Astrocyte (in vitro differentiated cells and primary cell): Measurements from ENCODE around the gene CDH18. TPM values are rescaled to one million over a fixed set of nuclear protein-coding genes. Genes with fewer than 3 reads are reported as not detected.

Experiments used
- DNase-seq: peaks from one replicate; pipeline ENCODE4 v3.0.0-alpha.2; 2010; ENCODE audit warnings: low read depth
- FAIRE-seq: peaks from 2 replicates; lab custom pipeline; 2011; peaks lifted over from hg19 to GRCh38; lab: Jason Lieb, UNC
- H2AFZ ChIP-seq: 2 replicates; pipeline ENCODE4 v1.6.0; 2012; ENCODE audit warnings: low read depth, low read length, inconsistent platforms
- H3K27ac ChIP-seq: 2 replicates; pipeline ENCODE4 v1.5.1; 2011; ENCODE audit warnings: low read depth, low read length, inconsistent platforms
- H3K27me3 ChIP-seq: 2 replicates; pipeline ENCODE4 v1.6.0; 2011; ENCODE audit warnings: low read length, inconsistent platforms; ENCODE audit not compliant: insufficient read depth
- H3K36me3 ChIP-seq: 2 replicates; pipeline ENCODE4 v1.5.1; 2011; ENCODE audit warnings: low read length, inconsistent platforms; ENCODE audit not compliant: insufficient read depth
- H3K4me1 ChIP-seq: 2 replicates; pipeline ENCODE4 v1.5.1; 2011; ENCODE audit warnings: low read length, inconsistent platforms; ENCODE audit not compliant: insufficient read depth
- H3K4me2 ChIP-seq: 2 replicates; pipeline ENCODE4 v1.6.0; 2012; ENCODE audit warnings: low read length, inconsistent platforms
- H3K4me3 ChIP-seq: 2 replicates; pipeline ENCODE4 v1.5.1; 2011; ENCODE audit warnings: low read depth, mild to moderate bottlenecking, low read length, inconsistent platforms; ENCODE audit not compliant: insufficient read depth
- H3K79me2 ChIP-seq: 2 replicates; pipeline ENCODE4 v1.6.0; 2012; ENCODE audit warnings: mild to moderate bottlenecking, low read length, inconsistent platforms; ENCODE audit not compliant: insufficient read depth
- H3K9ac ChIP-seq: 2 replicates; pipeline ENCODE4 v1.6.0; 2012; ENCODE audit warnings: mild to moderate bottlenecking, low read length, inconsistent platforms
- H3K9me3 ChIP-seq: 2 replicates; pipeline ENCODE4 v1.5.1; 2012; ENCODE audit warnings: low read depth, mild to moderate bottlenecking, low read length, inconsistent platforms; ENCODE audit not compliant: insufficient read depth
- H4K20me1 ChIP-seq: 2 replicates; pipeline ENCODE4 v1.6.0; 2012; ENCODE audit warnings: low read length, inconsistent platforms; ENCODE audit not compliant: insufficient read depth
- H3K27ac Mint-ChIP-seq: one replicate; pipeline ENCODE4 v1.8.0; 2021; ENCODE audit warnings: mild to moderate bottlenecking, mixed read lengths; ENCODE audit not compliant: unreplicated experiment
- H3K27me3 Mint-ChIP-seq: one replicate; pipeline ENCODE4 v1.8.0; 2021; ENCODE audit warnings: low read depth, mixed read lengths; ENCODE audit not compliant: unreplicated experiment
- H3K36me3 Mint-ChIP-seq: one replicate; pipeline ENCODE4 v1.8.0; 2021; ENCODE audit warnings: low read depth, mixed read lengths; ENCODE audit not compliant: unreplicated experiment
- H3K4me1 Mint-ChIP-seq: one replicate; pipeline ENCODE4 v1.8.0; 2021; ENCODE audit warnings: low read depth, mixed read lengths; ENCODE audit not compliant: unreplicated experiment
- H3K4me3 Mint-ChIP-seq: one replicate; pipeline ENCODE4 v1.8.0; 2021; ENCODE audit warnings: mild to moderate bottlenecking, moderate library complexity, mixed read lengths; ENCODE audit not compliant: unreplicated experiment
- H3K9me3 Mint-ChIP-seq: one replicate; pipeline ENCODE4 v1.8.0; 2021; ENCODE audit warnings: mild to moderate bottlenecking, mixed read lengths; ENCODE audit not compliant: unreplicated experiment
- EZH2 ChIP-seq: IDR thresholded peaks from 2 replicates; pipeline ENCODE4 v1.6.1; 2012; ENCODE audit warnings: mild to moderate bottlenecking, low read length, inconsistent platforms; ENCODE audit not compliant: insufficient read depth
- total RNA-seq: library from RNA; stranded (reverse); gene quantifications from 2 replicates; pipeline ENCODE4 v1.2.1, GENCODE V29; 2021
- TF ChIP-seq, protein P1 (sequence below): IDR thresholded peaks from 2 replicates; pipeline ENCODE4 v1.5.1; 2011; ENCODE audit warnings: low read depth, mild to moderate bottlenecking, inconsistent platforms, low read length, moderate library complexity; ENCODE audit not compliant: insufficient read depth

Gene CDH18
- total RNA-seq, 1 donor from 2014 or later, result not detected

DNA sequence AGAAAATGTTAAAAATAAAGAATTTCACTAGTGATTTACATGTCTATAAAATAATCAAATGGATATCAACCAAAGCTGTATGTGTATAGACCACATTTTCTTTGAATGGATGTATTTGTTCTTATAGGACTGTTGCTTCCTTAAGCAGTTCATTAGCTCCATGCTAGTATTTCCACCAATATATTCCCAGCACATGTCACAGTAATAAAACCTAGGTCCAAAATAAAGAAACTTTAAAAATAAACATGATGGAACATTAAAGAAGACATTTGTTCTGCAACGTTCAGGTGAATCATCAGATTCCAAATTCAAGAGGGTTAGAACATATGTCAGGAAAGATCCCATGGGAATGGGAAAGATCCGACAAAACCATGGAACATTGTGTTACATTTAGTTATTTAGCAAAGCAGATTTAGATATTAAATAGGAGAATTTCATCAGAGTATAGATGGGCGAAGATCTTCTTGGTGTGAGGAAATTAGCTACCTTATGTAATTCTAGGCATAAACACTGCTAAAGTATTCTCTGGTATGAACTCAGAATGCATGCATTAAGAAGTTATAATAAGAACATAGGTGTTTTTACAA is 490.7 kb downstream of the CDH18 start:
- no peaks in the 10 kb centered on the region for H3K4me1 ChIP-seq
- Mint-ChIP-seq H3K4me3 (no peak overlapping the region), H3K4me1 (no peaks in the 10 kb centered on the region), H3K36me3 (no peaks in the 10 kb centered on the region), H3K27ac (no peak overlapping the region), H3K9me3 (no peaks in the 10 kb centered on the region), H3K27me3 (no peaks in the 10 kb centered on the region)
- H3K27me3 ChIP-seq, result no peaks in the 10 kb centered on the region
- no peaks in the 10 kb centered on the region for H4K20me1 ChIP-seq
- TF ChIP-seq, protein P1, sequence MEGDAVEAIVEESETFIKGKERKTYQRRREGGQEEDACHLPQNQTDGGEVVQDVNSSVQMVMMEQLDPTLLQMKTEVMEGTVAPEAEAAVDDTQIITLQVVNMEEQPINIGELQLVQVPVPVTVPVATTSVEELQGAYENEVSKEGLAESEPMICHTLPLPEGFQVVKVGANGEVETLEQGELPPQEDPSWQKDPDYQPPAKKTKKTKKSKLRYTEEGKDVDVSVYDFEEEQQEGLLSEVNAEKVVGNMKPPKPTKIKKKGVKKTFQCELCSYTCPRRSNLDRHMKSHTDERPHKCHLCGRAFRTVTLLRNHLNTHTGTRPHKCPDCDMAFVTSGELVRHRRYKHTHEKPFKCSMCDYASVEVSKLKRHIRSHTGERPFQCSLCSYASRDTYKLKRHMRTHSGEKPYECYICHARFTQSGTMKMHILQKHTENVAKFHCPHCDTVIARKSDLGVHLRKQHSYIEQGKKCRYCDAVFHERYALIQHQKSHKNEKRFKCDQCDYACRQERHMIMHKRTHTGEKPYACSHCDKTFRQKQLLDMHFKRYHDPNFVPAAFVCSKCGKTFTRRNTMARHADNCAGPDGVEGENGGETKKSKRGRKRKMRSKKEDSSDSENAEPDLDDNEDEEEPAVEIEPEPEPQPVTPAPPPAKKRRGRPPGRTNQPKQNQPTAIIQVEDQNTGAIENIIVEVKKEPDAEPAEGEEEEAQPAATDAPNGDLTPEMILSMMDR, result no peak
- no peak for TF ChIP-seq EZH2
- no peak overlapping the region for H3K27ac ChIP-seq
- no peak overlapping the region for H3K9ac ChIP-seq
- no peak overlapping the region for H3K4me2 ChIP-seq
- no peaks in the 10 kb centered on the region for H3K36me3 ChIP-seq
- H2AFZ ChIP-seq, result no peak overlapping the region
- H3K9me3 ChIP-seq, result no peaks in the 10 kb centered on the region
- FAIRE-seq (no peak), DNase-seq (no peak)
- H3K4me3 ChIP-seq, result no peak overlapping the region
- H3K79me2 ChIP-seq, result no peaks in the 10 kb centered on the region

DNA sequence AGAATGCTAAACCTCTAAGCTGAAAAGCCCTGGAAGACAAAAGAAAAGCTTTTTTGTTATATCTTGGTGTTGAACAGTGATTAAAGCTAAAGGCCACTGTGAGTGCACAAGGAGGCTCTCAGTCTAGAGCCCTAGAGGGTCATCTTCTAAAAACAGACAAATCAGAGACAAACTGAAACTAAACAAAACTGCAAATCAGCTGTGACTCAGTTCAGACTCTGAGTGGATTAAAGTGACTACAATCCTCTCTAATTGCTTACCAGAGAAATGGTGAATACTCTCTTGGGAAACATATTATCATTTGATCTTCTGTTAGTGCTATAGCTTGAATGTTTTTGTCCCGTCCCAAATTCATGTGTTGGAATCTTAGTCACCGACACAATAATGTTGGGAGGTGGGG is 491.9 kb downstream of the CDH18 start:
- Mint-ChIP-seq H3K4me3 (no peak overlapping the region), H3K36me3 (no peaks in the 10 kb centered on the region), H3K4me1 (no peaks in the 10 kb centered on the region), H3K9me3 (no peaks in the 10 kb centered on the region), H3K27ac (no peak overlapping the region), H3K27me3 (no peaks in the 10 kb centered on the region)
- H3K79me2 ChIP-seq, result no peaks in the 10 kb centered on the region
- peak; percentile 6 for DNase-seq
- TF ChIP-seq, protein P1, result no peak
- no peak for TF ChIP-seq EZH2
- no peak overlapping the region for H3K4me3 ChIP-seq
- H3K4me2 ChIP-seq, result no peak overlapping the region
- H3K27ac ChIP-seq, result no peak overlapping the region
- H4K20me1 ChIP-seq, result no peaks in the 10 kb centered on the region
- no peaks in the 10 kb centered on the region for H3K36me3 ChIP-seq
- H3K27me3 ChIP-seq, result no peaks in the 10 kb centered on the region
- H2AFZ ChIP-seq, result no peak overlapping the region
- H3K9ac ChIP-seq, result no peak overlapping the region
- FAIRE-seq, result no peak
- H3K9me3 ChIP-seq, result no peaks in the 10 kb centered on the region
- H3K4me1 ChIP-seq, result no peaks in the 10 kb centered on the region

GRCh38 chr5:19492861-19493260 is 495.1 kb downstream of the CDH18 start:
- no peaks in the 10 kb centered on the region for H3K27me3 Mint-ChIP-seq
- Histone ChIP-seq H3K36me3 (no peaks in the 10 kb centered on the region), H2AFZ (no peak overlapping the region), H3K4me3 (no peak overlapping the region), H3K4me1 (no peaks in the 10 kb centered on the region), H3K79me2 (no peaks in the 10 kb centered on the region), H3K4me2 (no peak overlapping the region), H4K20me1 (no peaks in the 10 kb centered on the region), H3K27ac (no peak overlapping the region), H3K9me3 (no peaks in the 10 kb centered on the region), H3K27me3 (no peaks in the 10 kb centered on the region), H3K9ac (no peak overlapping the region)
- H3K4me3 Mint-ChIP-seq, result no peak overlapping the region
- no peaks in the 10 kb centered on the region for H3K4me1 Mint-ChIP-seq
- H3K9me3 Mint-ChIP-seq, result no peaks in the 10 kb centered on the region
- no peaks in the 10 kb centered on the region for H3K36me3 Mint-ChIP-seq
- no peak overlapping the region for H3K27ac Mint-ChIP-seq
- DNase-seq (peak; percentile 9), FAIRE-seq (no peak)
- TF ChIP-seq EZH2, result no peak
- TF ChIP-seq, protein P1, result no peak
